ENCODE results near the gene TMEM60. TPM values are rescaled to one million over a fixed set of nuclear protein-coding genes. Genes with fewer than 3 reads are reported as not detected.
"Not testable (repeated sequence)": the region's sequence is repeated elsewhere in the genome, so short reads cannot be mapped to it uniquely, and the experiment has no call there.

The TMEM60 gene
- total RNA-seq, 4 donors from 2014 or later, result 16.5 to 24.1 (median 17.2) TPM

- WGBS, 2 donors, result 75 to 78% methylated on average over 3 of the region's 3 CpGs
- Histone ChIP-seq H3K4me3 (replicated peaks in 1 of 3) (no peak overlapping the region), H3K27ac (no peak overlapping the region), H3K36me3 (no peaks in the 10 kb centered on the region), H3K9me3 (no peaks in the 10 kb centered on the region), H3K27me3 (no peaks in the 10 kb centered on the region), H3K4me1 (peaks cover 0 to 3% of the 10 kb centered on the region in 2 donors)
- TF ChIP-seq CTCF (IDR thresholded peaks at IDR 0.05), result no peak
- TF ChIP-seq POLR2A (IDR thresholded peaks at IDR 0.05), result no peak
- intact Hi-C loops (cut with DNase I), result no loop called here
- DNase-seq, result no peak
Observed at GRCh38 chr7:77838929-77839491, 40.8 kb upstream of the TMEM60 start.

GRCh38 chr7:77837966-77838365, 39.7 kb upstream of the TMEM60 start:
- no peak for TF ChIP-seq CTCF (IDR thresholded peaks at IDR 0.05)
- TF ChIP-seq POLR2A (IDR thresholded peaks at IDR 0.05), result no peak
- H3K27ac ChIP-seq, result no peak overlapping the region
- H3K9me3 ChIP-seq, result no peaks in the 10 kb centered on the region
- H3K36me3 ChIP-seq, result no peaks in the 10 kb centered on the region
- intact Hi-C loops (cut with DNase I), result no loop called here
- H3K4me1 ChIP-seq, result peaks cover 0 to 3% of the 10 kb centered on the region in 2 donors
- H3K4me3 ChIP-seq (replicated peaks in 1 of 3), result no peak overlapping the region
- no peaks in the 10 kb centered on the region for H3K27me3 ChIP-seq
- 42 to 44% methylated on average over 1 of the region's 1 CpG for WGBS, 2 donors
- DNase-seq, result no peak

DNA sequence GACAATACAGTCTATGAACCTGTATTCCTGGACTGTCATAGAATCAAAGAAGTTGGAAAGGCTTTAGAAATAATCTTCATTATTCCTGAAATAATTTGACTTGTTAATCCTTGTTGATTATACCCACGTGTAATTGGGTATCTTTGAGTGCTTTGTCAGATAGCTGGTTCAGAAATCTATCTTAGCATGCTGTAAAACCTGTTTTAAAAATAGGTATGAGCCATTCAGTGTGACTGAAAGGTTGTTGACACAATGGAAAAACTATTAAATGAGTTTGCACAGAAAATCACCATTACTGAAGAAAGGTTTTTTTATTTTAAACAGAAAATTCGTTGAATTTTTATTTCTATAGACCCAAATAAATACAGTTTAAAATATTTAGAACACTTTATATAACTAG, 39.0 kb upstream of the TMEM60 start:
- TF ChIP-seq POLR2A (IDR thresholded peaks at IDR 0.05) (no peak), CTCF (IDR thresholded peaks at IDR 0.05) (no peak)
- Histone ChIP-seq H3K9me3 (no peaks in the 10 kb centered on the region), H3K4me1 (peaks cover 0 to 3% of the 10 kb centered on the region in 2 donors), H3K4me3 (replicated peaks in 1 of 3) (no peak overlapping the region), H3K27me3 (no peaks in the 10 kb centered on the region), H3K36me3 (no peaks in the 10 kb centered on the region), H3K27ac (no peak overlapping the region)
- DNase-seq, result no peak
- 39 to 40% methylated on average over 2 of the region's 2 CpGs for WGBS, 2 donors
- intact Hi-C loops (cut with DNase I), result no loop called here

- 94 to 96% methylated on average over 2 of the region's 2 CpGs for WGBS, 2 donors
- H3K27ac ChIP-seq; intact Hi-C loops (cut with DNase I); DNase-seq; H3K4me1 ChIP-seq; H3K27me3 ChIP-seq; H3K4me3 ChIP-seq (replicated peaks in 1 of 3); H3K36me3 ChIP-seq; H3K9me3 ChIP-seq: not testable (repeated sequence)
Observed at GRCh38 chr7:77836425-77836824, 38.2 kb upstream of the TMEM60 start.

DNA sequence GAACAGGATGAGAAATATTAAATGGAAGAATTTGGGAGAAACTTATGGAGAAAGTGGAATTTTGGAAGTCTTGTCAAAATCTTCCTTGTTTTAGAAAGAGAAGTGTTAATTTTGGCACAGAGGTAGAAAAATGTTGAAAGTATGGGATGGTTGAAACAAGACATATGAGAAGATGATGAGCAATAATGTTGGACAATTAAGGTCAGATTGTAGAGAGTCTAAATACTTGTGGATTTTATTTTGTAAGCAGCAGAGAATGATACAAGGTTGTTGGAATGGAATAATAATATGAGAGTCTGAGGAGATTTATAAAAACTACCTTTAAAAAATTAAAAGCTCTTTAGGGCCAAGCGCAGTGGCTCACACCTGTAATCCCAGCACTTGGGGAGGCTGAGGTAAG, 34.9 kb upstream of the TMEM60 start:
- Histone ChIP-seq H3K27me3 (no peaks in the 10 kb centered on the region), H3K27ac (no peak overlapping the region), H3K4me1 (peaks cover 0 to 3% of the 10 kb centered on the region in 2 donors), H3K36me3 (no peaks in the 10 kb centered on the region), H3K4me3 (replicated peaks in 1 of 3) (no peak overlapping the region), H3K9me3 (no peaks in the 10 kb centered on the region)
- 91 to 95% methylated on average over 1 of the region's 1 CpG for WGBS, 2 donors
- no peak for DNase-seq
- intact Hi-C loops (cut with DNase I), result no loop called here
- no peak for TF ChIP-seq POLR2A (IDR thresholded peaks at IDR 0.05)
- TF ChIP-seq CTCF (IDR thresholded peaks at IDR 0.05), result no peak

DNA sequence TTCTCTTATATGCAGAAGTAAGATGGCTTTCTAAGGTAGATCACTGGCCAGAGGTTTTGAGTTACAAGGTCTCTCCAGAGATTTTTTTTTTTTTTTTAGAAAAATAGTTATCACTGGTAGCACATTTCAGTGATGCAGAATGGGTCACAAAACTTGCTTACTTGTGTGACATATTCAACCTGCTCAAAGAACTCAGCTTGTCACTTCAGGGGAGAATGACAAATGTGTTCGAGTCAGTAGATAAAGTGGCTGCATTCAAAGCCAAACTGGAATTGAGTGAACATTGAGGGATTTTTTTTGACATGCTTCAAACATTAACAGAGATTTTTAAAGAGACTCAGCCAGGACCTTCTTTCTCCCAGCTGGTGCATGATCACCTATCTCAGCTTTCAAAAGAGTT, 33.7 kb upstream of the TMEM60 start:
- DNase-seq, result no peak
- H3K4me3 ChIP-seq (replicated peaks in 1 of 3), result no peak overlapping the region
- H3K9me3 ChIP-seq, result no peaks in the 10 kb centered on the region
- 82 to 86% methylated on average over 1 of the region's 1 CpG for WGBS, 2 donors
- intact Hi-C loops (cut with DNase I), result no loop called here
- H3K27me3 ChIP-seq, result no peaks in the 10 kb centered on the region
- no peak for TF ChIP-seq POLR2A (IDR thresholded peaks at IDR 0.05)
- no peak for TF ChIP-seq CTCF (IDR thresholded peaks at IDR 0.05)
- H3K4me1 ChIP-seq, result no peaks in the 10 kb centered on the region
- H3K27ac ChIP-seq, result no peak overlapping the region
- no peaks in the 10 kb centered on the region for H3K36me3 ChIP-seq

Measured in thyroid gland (tissue), 4 donors.